Testis (tissue), 3 donors: ENCODE data around the gene KCNK7. TPM values are rescaled to one million over a fixed set of nuclear protein-coding genes. Genes with fewer than 3 reads are reported as not detected.

Experiments used
- DNase-seq: peaks from one replicate; pipeline ENCODE4 v3.0.0-alpha.2; 2019
- H3K27ac ChIP-seq, 2 donors: fragments of 200-600 bp; sonication (generic); one replicate each; pipeline ENCODE4 v1.5.1; 2019
- H3K27me3 ChIP-seq: fragments of 200-600 bp; sonication (generic); one replicate; pipeline ENCODE4 v1.5.1; 2019
- H3K36me3 ChIP-seq: fragments of 200-600 bp; sonication (generic); one replicate; pipeline ENCODE4 v1.5.1; 2017; ENCODE audit warnings: low read depth; ENCODE audit errors: missing control alignments
- H3K4me1 ChIP-seq: fragments of 200-600 bp; sonication (generic); one replicate; pipeline ENCODE4 v1.5.1; 2019
- H3K4me3 ChIP-seq, 2 donors: fragments of 200-600 bp; sonication (generic); one replicate each; pipeline ENCODE4 v1.5.1; 2017 to 2019
- H3K9me3 ChIP-seq: fragments of 200-600 bp; sonication (generic); one replicate; pipeline ENCODE4 v1.5.1; 2017
- POLR2A ChIP-seq: fragments of 450-650 bp; IDR thresholded peaks from one replicate; pipeline ENCODE4 v1.6.1; 2017; ENCODE audit warnings: antibody characterized with exemption, mild to moderate bottlenecking, moderate library complexity
- WGBS, 2 donors: methylation state at CpG; one replicate each; pipeline ENCODE4 v1.1.5; 2018; 5-methylcytosine and 5-hydroxymethylcytosine counted together
- intact Hi-C: fragments of 100-400 bp; cut with DNase I; formaldehyde crosslinking; loops from one replicate; pipeline ENCODE4 v1.15.1; 2023; ENCODE audit warnings: low total_unique reads
- polyA plus RNA-seq: library from polyadenylated mRNA; stranded (reverse); fragments of 350-450 nt; fragmentation: Illumina TruSeq; extraction: RNeasy Lipid Tissue Mini Kit (QIAGEN cat#74804); gene quantifications from one replicate; pipeline ENCODE4 v1.2.3, GENCODE V29; 2014; ENCODE audit warnings: low read depth, low replicate concordance; ENCODE audit not compliant: insufficient read depth
- total RNA-seq, 2 donors: library from RNA; depleted of rRNA; stranded (reverse); fragments of >200 nt; gene quantifications; one replicate each; pipeline ENCODE4 v1.2.3, GENCODE V29; 2016
- TF ChIP-seq, protein P1 (sequence below), 3 experiments: fragments of 450-650 bp in 2 of 3; fragments of 200-600 bp in 1 of 3; sonication (generic) in 1 of 3; IDR thresholded peaks; one replicate each; pipeline ENCODE4 v1.5.1; 2016 to 2019; ENCODE audit warnings: antibody characterized with exemption in 3 of 3, mild to moderate bottlenecking in 2 of 3, moderate library complexity in 1 of 3

KCNK7 gene
- total and polyA plus RNA-seq, 3 donors from 2014 or later: 0.26 to 2.5 (median 0.99) TPM

DNA sequence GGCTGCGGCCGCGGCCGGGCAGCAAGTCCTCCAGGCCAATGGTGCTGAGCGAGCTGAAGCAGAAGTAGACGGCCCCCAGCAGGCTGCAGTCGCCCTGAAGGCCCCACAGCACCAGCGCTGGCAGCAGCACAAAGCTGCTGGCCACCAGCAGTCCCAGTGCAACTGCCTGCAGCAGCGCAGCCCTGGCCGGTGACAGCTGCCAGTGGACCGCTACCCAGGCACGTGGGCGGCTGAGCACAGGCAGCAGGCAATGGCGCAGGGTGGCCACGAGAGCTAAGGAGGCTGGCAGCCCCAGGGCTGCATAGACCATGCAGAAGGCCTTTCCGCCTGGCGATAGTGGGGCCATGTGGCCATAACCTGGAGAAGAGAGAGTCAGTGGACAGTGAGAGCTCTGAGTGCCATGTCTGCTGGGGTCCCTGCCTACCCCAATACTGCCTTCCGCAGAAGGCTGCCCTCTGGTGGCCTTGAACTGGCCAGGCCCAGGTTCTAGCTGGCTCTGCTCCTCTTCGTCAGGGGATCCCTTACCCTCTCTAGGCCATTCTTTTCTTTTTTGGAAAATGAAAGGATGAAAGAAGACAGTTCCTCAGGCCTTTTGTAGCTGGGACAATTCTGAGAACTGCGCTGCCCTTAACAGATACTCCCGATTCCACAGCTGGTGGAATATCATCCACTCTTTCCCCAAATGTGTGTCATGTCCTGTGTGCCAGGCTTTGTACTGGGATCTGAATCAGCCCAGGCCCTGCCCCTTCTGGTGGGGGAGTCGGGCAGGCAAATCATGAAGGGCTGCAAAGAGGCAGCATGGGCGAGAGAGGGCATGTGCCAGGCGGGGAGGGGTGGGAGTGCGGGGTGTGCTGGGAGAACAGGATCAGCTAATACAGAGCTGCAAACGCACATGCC lies 1.8 kb downstream of the KCNK7 start:
- Histone ChIP-seq H3K36me3 (no peaks in the 10 kb centered on the region), H3K4me3 (no peak overlapping the region), H3K27me3 (no peaks in the 10 kb centered on the region), H3K27ac (no peak overlapping the region), H3K4me1 (peaks cover 7% of the 10 kb centered on the region), H3K9me3 (no peaks in the 10 kb centered on the region)
- intact Hi-C loops: no loop called here
- DNase-seq: peak; percentile 57
- 74 to 75% methylated on average over 9 to 24 of the region's 26 CpGs for WGBS, 2 donors
- TF ChIP-seq, protein P1, sequence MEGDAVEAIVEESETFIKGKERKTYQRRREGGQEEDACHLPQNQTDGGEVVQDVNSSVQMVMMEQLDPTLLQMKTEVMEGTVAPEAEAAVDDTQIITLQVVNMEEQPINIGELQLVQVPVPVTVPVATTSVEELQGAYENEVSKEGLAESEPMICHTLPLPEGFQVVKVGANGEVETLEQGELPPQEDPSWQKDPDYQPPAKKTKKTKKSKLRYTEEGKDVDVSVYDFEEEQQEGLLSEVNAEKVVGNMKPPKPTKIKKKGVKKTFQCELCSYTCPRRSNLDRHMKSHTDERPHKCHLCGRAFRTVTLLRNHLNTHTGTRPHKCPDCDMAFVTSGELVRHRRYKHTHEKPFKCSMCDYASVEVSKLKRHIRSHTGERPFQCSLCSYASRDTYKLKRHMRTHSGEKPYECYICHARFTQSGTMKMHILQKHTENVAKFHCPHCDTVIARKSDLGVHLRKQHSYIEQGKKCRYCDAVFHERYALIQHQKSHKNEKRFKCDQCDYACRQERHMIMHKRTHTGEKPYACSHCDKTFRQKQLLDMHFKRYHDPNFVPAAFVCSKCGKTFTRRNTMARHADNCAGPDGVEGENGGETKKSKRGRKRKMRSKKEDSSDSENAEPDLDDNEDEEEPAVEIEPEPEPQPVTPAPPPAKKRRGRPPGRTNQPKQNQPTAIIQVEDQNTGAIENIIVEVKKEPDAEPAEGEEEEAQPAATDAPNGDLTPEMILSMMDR (IDR thresholded peaks at IDR 0.05): peak in 2 of 3 experiments; percentile 45
- TF ChIP-seq POLR2A: no peak

DNA sequence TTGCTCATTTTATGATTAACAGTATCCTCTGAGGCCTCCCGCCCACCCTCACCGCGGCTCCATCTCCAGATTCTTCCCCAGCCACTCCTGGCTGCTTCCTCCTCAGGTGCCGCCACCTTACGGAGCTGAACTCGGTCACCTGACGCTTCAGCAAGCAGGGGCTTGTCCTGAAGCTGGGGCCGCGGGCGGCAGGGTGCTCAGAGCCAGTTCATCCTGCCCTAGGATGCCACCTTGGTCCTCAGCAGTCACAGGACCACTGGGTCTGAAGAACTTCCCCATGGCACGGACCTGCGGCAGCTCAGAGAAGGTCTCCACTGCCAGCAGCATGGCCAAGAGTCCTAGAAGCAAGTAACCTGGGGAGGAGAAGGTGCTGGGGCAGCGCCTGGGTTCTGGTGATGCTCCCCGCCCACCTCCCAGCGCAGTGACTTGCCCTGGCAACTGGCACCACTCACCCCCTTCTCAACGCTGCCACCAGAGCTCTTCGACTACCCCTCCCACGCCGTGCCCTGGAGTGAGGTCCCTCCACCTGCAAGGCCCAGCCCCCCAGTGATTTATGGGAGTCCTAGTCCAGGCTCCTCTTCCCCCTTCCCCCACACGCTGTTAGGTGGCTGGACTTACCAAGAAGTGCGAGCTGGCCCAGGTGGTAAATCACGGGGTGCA lies 2.6 kb downstream of the KCNK7 start:
- no peaks in the 10 kb centered on the region for H3K9me3 ChIP-seq
- peaks cover 12% of the 10 kb centered on the region for H3K4me1 ChIP-seq
- TF ChIP-seq POLR2A: no peak
- TF ChIP-seq, protein P1 (IDR thresholded peaks at IDR 0.05): no peak
- H3K27me3 ChIP-seq: no peaks in the 10 kb centered on the region
- H3K4me3 ChIP-seq: peak overlapping the region in 1 of 2 donors; percentile 41
- 73 to 84% methylated on average over 3 to 22 of the region's 22 CpGs for WGBS, 2 donors
- no peak overlapping the region for H3K27ac ChIP-seq
- intact Hi-C loops: no loop called here
- H3K36me3 ChIP-seq: no peaks in the 10 kb centered on the region
- no peak for DNase-seq

DNA sequence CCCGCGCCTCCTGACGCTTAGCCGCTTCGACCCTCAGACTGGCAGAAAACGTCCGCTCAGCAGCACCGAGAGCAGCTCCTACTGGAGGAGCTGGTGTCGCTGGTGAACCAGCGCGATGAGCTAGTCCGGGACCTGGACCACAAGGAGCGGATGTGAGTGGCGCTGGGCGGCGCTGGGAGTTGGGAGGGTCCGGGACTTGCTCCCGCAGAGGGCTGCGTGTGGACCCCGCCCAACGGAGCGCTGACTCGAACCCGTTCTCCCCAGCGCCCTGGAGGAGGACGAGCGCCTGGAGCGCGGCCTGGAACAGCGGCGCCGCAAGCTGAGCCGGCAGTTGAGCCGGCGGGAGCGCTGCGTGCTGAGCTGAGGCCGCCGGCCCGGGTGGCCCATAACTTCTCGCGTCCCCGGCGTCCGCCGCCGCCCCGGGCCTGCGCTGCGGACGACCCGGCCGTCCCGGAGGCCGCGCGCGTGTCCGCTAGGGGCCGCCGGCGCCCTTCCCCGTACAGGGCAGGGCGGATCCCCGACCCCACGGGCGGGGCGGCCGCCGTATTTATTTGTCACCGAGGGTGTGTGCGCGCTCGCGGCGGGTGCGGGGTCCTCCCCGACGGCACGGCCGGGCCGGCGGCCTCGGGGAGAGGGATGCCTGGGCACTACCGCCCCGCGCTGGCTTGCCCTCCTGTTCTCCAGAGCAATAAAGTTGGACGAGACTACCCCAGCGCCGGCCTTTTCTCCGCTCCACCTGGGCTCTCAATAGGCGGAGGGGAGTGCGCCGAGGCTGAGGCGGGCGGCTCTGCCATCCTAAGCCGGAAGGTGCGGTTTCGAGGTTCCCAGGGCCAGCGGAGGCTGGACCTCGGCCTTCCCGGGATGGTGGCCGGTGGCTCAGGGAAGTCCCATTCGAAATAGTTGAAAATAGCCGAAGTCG lies 3.4 kb downstream of the KCNK7 start:
- intact Hi-C loops: no loop called here
- Histone ChIP-seq H3K27ac (peak overlapping the region in 1 of 2 donors; percentile 18), H3K36me3 (no peaks in the 10 kb centered on the region), H3K4me3 (peak overlapping the region; percentile 18 to 41), H3K9me3 (no peaks in the 10 kb centered on the region), H3K27me3 (no peaks in the 10 kb centered on the region), H3K4me1 (peaks cover 18% of the 10 kb centered on the region)
- TF ChIP-seq, protein P1 (IDR thresholded peaks at IDR 0.05): no peak
- no peak for TF ChIP-seq POLR2A
- WGBS, 2 donors: 53 to 71% methylated on average over 72 to 102 of the region's 106 CpGs
- DNase-seq: no peak

DNA sequence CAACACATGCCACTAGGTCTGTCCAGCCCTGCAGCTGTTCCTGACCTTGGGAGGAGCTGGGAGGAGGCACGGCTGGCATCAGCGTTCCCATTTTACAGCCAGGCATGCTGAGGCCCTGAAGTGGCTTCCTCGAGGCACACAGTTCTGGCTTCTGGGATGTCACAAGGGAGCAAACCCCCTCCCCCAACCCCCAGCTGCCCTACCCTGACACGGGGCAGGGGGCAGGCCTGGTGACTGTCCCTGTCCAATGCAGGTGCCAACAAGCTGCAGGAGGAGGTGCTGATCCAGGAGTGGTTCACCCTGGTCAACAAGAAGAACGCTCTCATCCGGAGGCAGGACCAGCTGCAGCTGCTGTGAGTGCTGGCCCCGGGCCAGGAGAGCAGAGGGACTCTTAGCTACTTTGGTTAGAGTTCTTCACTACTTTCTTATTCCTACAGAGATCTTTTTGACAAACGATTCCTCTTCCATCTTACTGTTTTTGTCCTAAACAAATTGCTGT lies 5.3 kb downstream of the KCNK7 start:
- H3K9me3 ChIP-seq: no peaks in the 10 kb centered on the region
- WGBS, 2 donors: 40 to 46% methylated on average over 6 to 8 of the region's 8 CpGs
- peak; percentile 67 for DNase-seq
- no peak overlapping the region for H3K27ac ChIP-seq
- H3K4me3 ChIP-seq: no peak overlapping the region
- intact Hi-C loops: no loop called here
- H3K36me3 ChIP-seq: no peaks in the 10 kb centered on the region
- no peak for TF ChIP-seq POLR2A
- TF ChIP-seq, protein P1 (IDR thresholded peaks at IDR 0.05): no peak
- H3K27me3 ChIP-seq: no peaks in the 10 kb centered on the region
- H3K4me1 ChIP-seq: peaks cover 18% of the 10 kb centered on the region
